C4-2B (cell line): ENCODE results near the gene CMYA5.

Source experiments
- ZFX ChIP-seq: fragments of 450-650 bp; IDR thresholded peaks from 2 replicates; pipeline ENCODE4 v1.6.1; 2017
- TF ChIP-seq, protein P1 (sequence below): fragments of 450-650 bp; conservative IDR thresholded peaks from 2 replicates; pipeline ENCODE4 v1.5.1; 2017; ENCODE audit warnings: mild to moderate bottlenecking

DNA sequence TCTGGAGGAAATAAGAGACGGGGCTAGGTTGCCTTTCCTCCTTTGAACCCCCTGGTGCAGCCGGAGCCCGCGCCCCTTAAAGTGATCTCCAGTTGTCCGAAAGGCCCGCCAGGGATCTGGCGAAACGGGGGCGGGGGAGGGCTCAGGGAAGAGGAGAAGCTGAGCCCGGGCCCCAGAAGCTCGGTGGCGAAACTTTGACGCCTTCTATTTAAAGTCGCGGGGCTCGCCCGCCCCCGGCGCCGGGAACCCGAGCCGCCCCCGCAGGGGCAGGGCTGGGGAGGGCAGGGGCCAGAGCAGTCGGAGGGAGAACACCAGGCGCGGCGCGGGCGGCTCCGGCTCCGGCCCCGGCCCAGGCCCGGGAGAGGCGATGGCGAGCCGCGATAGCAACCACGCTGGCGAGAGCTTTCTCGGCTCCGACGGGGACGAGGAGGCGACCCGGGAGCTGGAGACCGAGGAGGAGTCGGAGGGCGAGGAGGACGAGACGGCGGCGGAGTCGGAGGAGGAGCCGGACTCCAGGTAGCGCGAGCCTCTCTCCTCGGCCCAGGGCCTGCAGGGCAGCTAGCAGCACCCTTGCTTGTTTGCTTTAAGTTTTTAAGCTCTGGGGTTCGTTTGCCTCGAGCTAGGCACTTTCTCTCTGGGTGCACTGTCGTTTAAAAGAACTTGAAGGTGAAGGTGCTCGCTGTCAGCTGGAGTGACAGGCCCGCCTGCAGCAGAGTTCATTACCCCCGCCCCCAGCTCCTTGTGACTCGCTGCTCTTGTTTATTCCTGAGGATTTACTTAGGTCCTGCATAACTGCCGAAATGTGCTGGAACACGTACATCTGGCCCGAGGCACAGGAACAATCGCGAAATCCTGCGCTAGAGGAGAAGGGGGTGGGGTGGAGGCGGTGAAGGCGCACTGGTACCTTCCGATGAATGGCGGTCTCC lies at the start of gene CMYA5:
- TF ChIP-seq, protein P1, sequence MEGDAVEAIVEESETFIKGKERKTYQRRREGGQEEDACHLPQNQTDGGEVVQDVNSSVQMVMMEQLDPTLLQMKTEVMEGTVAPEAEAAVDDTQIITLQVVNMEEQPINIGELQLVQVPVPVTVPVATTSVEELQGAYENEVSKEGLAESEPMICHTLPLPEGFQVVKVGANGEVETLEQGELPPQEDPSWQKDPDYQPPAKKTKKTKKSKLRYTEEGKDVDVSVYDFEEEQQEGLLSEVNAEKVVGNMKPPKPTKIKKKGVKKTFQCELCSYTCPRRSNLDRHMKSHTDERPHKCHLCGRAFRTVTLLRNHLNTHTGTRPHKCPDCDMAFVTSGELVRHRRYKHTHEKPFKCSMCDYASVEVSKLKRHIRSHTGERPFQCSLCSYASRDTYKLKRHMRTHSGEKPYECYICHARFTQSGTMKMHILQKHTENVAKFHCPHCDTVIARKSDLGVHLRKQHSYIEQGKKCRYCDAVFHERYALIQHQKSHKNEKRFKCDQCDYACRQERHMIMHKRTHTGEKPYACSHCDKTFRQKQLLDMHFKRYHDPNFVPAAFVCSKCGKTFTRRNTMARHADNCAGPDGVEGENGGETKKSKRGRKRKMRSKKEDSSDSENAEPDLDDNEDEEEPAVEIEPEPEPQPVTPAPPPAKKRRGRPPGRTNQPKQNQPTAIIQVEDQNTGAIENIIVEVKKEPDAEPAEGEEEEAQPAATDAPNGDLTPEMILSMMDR = no peak
- TF ChIP-seq ZFX = no peak
